ENCODE data around the gene FGF14. TPM values are rescaled to one million over a fixed set of nuclear protein-coding genes. Genes with fewer than 3 reads are reported as not detected.

FGF14 gene
- total RNA-seq, 2 experiments from 2014 or later = not detected

DNA sequence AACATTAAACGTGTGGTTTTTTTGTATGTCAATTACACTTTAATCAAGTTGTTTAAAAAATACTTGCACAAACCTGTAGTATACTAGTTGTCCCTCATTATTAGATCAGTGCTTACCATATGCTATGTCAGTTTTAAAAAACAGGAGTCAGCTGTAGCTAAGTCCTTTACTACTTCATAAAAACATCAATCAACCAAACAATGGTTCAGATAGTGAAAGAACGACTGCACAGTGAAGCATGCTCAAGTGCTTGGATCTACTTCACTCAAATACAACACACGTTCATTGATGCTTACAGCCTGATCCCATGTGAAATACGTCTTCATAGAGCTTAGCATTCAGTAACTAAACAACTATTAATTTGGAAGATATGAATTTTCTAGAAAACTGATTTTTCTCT is 225.0 kb downstream of the FGF14 start:
- no peaks in the 10 kb centered on the region for H3K9me2 ChIP-seq (ENCODE audit: insufficient read depth, low read length)
- H3K4me2 ChIP-seq (ENCODE audit: low read length) = no peak overlapping the region
- no peak overlapping the region for H3K27ac ChIP-seq (ENCODE audit: low read depth, low read length, poor library complexity, severe bottlenecking)
- no peak overlapping the region for H3K4me3 ChIP-seq (ENCODE audit: low read depth, low read length, poor library complexity, severe bottlenecking)
- intact Hi-C loops (cut with micrococcal nuclease; ENCODE audit: unreplicated experiment) = no loop called here
- H4K20me1 ChIP-seq (ENCODE audit: insufficient read depth, low read length) = no peaks in the 10 kb centered on the region
- H3K79me2 ChIP-seq (ENCODE audit: insufficient read depth, low read depth, low read length) = no peaks in the 10 kb centered on the region
- DNase-seq (ENCODE audit: low spot score) = no peak
- TF ChIP-seq EZH2phosphoT487 (IDR thresholded peaks at IDR 0.05; ENCODE audit: borderline replicate concordance, low read depth, low read length) = no peak
- TF ChIP-seq, protein P1, sequence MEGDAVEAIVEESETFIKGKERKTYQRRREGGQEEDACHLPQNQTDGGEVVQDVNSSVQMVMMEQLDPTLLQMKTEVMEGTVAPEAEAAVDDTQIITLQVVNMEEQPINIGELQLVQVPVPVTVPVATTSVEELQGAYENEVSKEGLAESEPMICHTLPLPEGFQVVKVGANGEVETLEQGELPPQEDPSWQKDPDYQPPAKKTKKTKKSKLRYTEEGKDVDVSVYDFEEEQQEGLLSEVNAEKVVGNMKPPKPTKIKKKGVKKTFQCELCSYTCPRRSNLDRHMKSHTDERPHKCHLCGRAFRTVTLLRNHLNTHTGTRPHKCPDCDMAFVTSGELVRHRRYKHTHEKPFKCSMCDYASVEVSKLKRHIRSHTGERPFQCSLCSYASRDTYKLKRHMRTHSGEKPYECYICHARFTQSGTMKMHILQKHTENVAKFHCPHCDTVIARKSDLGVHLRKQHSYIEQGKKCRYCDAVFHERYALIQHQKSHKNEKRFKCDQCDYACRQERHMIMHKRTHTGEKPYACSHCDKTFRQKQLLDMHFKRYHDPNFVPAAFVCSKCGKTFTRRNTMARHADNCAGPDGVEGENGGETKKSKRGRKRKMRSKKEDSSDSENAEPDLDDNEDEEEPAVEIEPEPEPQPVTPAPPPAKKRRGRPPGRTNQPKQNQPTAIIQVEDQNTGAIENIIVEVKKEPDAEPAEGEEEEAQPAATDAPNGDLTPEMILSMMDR (conservative IDR thresholded peaks at IDR 0.05; ENCODE audit: low read length) = no peak
- BruUV-seq (replicated peaks) = no TSS peak
- no peaks in the 10 kb centered on the region for H3K9me3 ChIP-seq (ENCODE audit: low read length)
- ChIA-PET CTCF (ENCODE audit: unreplicated experiment) (no interaction called here), POLR2A (no interaction called here)
- H2AFZ ChIP-seq (ENCODE audit: low read length) = no peak overlapping the region
- H3K4me1 ChIP-seq (ENCODE audit: insufficient read depth, low read length, poor library complexity, severe bottlenecking) = no peaks in the 10 kb centered on the region
- H3K36me3 ChIP-seq (ENCODE audit: insufficient read depth, low read length) = no peaks in the 10 kb centered on the region

DNA sequence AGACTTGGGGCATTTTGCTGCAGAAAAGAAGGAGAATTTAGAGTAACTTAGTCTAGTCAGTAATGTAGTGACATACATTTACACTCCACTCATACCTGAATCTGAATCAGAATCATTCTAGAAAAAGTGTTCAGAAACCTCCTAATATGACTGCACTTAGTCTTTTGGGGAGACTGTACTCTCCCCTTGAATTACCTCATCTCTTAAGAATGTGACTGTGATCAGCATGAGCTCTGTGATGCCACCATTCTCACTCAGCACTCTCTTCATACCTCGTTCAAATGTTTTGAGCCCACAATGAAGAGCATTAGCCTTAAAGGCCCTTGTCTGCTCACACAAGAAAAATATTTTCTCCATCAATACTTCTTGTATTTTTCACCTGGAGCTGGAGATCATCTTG is 229.4 kb downstream of the FGF14 start:
- ChIA-PET CTCF (ENCODE audit: unreplicated experiment) (no interaction called here), POLR2A (interaction anchor here (0.7 kb wide), 1 partner anchor 168 kb away, joined by 4 read pairs; no protein-coding TSS in a partner anchor)
- no TSS peak for BruUV-seq (replicated peaks)
- no peak for TF ChIP-seq EZH2phosphoT487 (IDR thresholded peaks at IDR 0.05; ENCODE audit: borderline replicate concordance, low read depth, low read length)
- TF ChIP-seq, protein P1 (conservative IDR thresholded peaks at IDR 0.05; ENCODE audit: low read length) = no peak
- Histone ChIP-seq H3K4me3 (ENCODE audit: low read depth, low read length, poor library complexity, severe bottlenecking) (no peak overlapping the region), H3K9me2 (ENCODE audit: insufficient read depth, low read length) (no peaks in the 10 kb centered on the region), H2AFZ (ENCODE audit: low read length) (no peak overlapping the region), H3K4me1 (ENCODE audit: insufficient read depth, low read length, poor library complexity, severe bottlenecking) (no peaks in the 10 kb centered on the region), H3K9me3 (ENCODE audit: low read length) (no peaks in the 10 kb centered on the region), H3K27ac (ENCODE audit: low read depth, low read length, poor library complexity, severe bottlenecking) (no peak overlapping the region), H4K20me1 (ENCODE audit: insufficient read depth, low read length) (no peaks in the 10 kb centered on the region), H3K4me2 (ENCODE audit: low read length) (no peak overlapping the region), H3K79me2 (ENCODE audit: insufficient read depth, low read depth, low read length) (no peaks in the 10 kb centered on the region), H3K36me3 (ENCODE audit: insufficient read depth, low read length) (no peaks in the 10 kb centered on the region)
- intact Hi-C loops (cut with micrococcal nuclease; ENCODE audit: unreplicated experiment) = no loop called here
- DNase-seq (ENCODE audit: low spot score) = no peak

DNA sequence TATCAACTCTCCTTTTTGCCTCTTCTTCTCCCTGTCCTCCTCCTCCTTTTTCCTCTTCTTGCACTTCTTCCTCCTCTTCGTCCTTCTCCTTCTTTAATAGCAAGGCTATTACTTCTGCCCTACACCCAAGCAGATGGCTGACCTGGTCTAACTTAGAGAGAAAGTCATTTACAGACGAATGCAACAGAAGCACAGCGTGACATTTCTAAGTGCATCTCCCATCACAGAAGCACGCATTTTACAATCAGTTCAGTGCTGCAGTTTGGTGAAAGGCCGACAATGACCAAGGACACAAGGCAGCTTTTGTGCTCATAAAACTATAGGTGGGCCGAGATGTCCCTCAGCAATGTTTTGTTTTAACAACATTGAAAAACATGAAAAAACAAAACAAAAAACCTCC is 231.5 kb downstream of the FGF14 start:
- no TSS peak for BruUV-seq (replicated peaks)
- Histone ChIP-seq H4K20me1 (ENCODE audit: insufficient read depth, low read length) (no peaks in the 10 kb centered on the region), H3K4me1 (ENCODE audit: insufficient read depth, low read length, poor library complexity, severe bottlenecking) (no peaks in the 10 kb centered on the region), H3K9me2 (ENCODE audit: insufficient read depth, low read length) (no peaks in the 10 kb centered on the region), H3K4me3 (ENCODE audit: low read depth, low read length, poor library complexity, severe bottlenecking) (no peak overlapping the region), H3K9me3 (ENCODE audit: low read length) (no peaks in the 10 kb centered on the region), H3K27ac (ENCODE audit: low read depth, low read length, poor library complexity, severe bottlenecking) (no peak overlapping the region), H3K79me2 (ENCODE audit: insufficient read depth, low read depth, low read length) (no peaks in the 10 kb centered on the region), H2AFZ (ENCODE audit: low read length) (no peak overlapping the region), H3K4me2 (ENCODE audit: low read length) (no peak overlapping the region), H3K36me3 (ENCODE audit: insufficient read depth, low read length) (no peaks in the 10 kb centered on the region)
- ChIA-PET POLR2A (interaction anchor here (0.7 kb wide), 1 partner anchor 117 kb away, joined by 4 read pairs; no protein-coding TSS in a partner anchor), CTCF (ENCODE audit: unreplicated experiment) (no interaction called here)
- TF ChIP-seq, protein P1 (conservative IDR thresholded peaks at IDR 0.05; ENCODE audit: low read length) = no peak
- TF ChIP-seq EZH2phosphoT487 (IDR thresholded peaks at IDR 0.05; ENCODE audit: borderline replicate concordance, low read depth, low read length) = no peak
- no peak for DNase-seq (ENCODE audit: low spot score)
- intact Hi-C loops (cut with micrococcal nuclease; ENCODE audit: unreplicated experiment) = no loop called here
